NAMALWA (cell line): Measurements from ENCODE around the gene TARDBP.
"Not testable (repeated sequence)": the region's sequence is repeated elsewhere in the genome, so short reads cannot be mapped to it uniquely, and the experiment has no call there.

ENCODE experiments used
- DNase-seq: peaks from one replicate; pipeline ENCODE4 v3.0.0-alpha.2; 2015; ENCODE audit warnings: low spot score

Gene TARDBP

DNA sequence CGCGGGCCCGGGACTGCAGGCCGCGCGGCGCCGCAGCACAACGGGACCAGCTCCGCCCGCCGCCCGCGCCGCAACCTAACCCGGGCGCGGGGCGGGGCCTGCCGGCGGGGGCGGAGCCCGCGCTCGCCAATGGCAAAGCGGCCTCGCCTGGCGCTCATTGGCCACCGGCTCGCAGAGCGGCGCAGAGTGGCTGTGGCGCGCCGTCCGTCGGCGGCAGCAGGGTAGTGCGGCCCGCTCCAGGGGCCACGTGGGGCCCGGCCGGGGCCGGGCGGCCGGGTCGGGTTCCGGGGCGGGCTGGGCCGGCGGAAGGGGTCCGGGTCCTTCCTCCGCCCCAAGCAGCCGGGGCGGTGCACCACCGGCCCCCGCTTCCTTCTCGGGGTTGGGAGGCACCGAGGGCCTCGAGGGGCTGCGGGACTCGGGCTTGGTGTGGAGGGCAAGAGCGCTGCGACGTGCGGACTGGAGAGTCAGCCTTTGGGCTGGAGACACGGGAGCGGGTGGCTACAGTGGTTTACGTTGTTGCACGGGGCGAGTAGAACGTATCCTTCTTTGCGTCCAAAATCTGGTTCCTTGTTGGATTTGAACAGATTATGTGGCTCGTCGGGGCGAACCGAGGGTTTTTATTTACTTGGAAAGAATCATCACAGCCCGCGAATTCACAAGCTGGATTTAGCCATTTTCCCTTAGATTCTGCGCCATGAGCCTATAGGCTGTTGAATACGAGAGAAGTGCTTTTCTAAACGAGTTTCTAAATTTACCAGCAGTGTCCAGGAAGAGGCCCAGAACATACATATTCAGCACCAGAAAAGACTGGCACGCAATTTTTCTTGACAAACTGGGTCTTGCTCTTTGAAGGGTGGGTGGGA, 47.7 kb downstream of the TARDBP start, which contains the start of gene SRM:
Gene SRM (minus strand): TSS at position 51 of the 863 bp plus-strand sequence. CDS start 75 bp downstream, outside the sequence.
- peak; percentile 97 for DNase-seq

DNA sequence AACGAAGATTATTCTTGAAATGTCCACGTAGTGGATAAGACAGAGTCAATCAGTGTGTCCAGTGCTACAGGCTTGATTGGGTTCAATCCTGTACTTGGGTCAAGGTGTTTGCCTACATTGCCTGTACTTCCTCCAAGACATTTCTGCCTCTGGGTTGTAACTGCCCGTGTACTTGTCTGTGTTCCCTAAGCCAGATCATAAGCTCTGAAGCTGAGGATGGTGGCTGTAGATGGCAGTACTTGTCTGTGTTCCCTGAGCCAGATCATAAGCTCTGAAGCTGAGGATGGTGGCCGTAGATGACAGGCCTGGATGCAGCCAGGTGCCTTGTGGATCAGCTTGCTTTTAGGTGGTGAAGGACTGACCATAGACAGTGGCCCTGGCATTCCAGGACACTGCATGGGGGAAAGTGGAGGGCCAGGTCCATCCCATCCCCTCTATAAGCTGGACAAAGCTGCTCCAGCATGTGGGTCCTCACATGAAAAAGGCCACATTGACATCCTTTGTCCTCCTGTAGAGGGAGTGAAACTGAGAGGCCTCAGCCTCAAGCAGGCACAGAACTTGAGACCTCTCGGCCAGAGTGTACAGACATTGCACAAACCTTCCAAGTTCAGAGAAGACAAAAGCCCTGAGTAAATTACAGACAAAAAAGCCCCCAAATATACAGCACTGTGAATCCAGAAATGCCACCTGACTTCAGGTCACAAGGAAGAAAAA, 49.4 kb downstream of the TARDBP start:
- no peak for DNase-seq

DNA sequence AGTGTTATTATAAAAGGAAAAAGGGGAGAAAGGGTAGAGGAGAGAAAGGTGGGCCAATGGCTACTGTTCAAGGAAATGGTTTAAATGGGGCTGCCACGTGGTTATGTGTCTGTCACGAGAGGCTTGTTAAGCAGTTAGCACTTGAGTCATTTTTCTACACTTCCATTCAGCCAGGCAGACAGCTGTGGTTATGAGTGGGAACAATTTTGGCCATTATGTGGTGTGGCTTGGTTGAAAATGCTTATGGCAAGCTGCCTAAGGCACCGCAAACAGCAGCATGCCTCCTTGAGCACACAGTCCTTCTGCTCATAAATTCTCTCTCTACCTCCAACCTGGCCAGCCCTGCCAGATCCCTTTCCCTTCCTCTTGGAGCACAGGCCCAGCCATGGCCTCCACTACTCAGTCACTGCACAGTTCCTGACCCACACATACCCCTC, 50.5 kb downstream of the TARDBP start:
- no peak for DNase-seq

DNA sequence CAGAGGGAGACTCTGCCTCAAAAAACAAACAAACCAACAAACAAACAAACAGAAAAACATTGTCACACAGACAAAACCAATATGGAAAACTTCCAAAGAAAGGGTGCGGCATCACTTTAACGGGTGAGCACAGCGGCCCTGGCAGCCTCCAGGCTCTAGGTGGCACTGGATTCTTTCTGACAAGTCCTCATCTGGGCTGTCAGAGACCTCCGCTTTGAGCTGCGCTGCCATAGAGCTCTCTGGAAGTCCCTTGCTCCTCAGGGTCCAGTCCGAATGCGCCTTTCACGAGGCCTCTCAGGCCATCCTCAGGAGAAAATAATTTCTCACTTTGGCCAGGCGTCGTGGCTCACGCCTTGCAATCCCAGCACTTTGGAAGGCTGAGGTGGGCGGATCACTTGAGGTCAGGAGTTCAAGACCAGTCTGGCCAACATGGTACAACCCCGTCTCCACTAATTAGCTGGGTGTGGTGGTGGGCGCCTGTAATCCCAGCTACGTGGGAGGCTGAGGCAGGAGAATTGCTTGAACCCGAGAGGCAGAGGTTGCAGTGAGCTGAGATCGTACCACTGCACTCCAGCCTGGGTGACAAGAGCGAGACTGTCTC, 51.6 kb downstream of the TARDBP start:
- DNase-seq: peak; percentile 33

DNA sequence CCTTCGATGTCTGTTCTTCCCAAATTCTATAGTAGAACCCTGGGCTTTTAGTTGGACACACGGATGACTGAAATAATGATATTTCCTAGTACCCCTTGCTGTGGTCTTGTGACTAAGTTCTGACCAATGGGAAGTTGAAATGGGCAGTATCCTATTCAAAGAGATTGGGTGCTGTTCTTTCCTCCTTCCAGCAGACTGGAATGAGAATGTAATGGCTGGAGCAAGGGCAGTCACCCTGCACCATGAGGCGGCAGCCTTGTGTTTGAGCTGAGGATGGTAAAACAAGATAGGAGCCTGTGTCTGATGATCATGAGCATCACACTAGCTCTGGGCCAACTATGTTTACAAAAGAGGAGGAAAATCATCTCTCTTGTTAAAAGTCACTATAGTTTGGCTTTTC, 52.5 kb downstream of the TARDBP start:
- DNase-seq: no peak

DNA sequence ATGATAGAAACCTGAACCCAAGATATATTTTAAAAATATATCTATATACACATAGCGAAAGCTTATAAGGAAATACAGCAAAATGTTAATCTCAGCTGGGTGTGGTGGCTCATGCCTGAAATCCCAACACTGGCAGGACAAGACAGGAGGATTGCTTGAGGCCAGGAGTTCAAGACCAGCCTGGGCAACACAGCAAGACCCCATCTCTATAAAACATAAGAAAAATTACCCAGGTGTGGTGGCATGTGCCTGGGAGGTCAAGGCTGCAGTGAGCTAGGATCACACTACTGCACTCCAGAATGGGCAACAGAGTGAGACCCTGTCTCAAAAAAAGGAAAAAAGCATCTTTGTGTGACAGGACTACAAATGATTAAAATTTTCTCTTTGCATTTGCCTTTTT, 53.3 kb downstream of the TARDBP start:
- DNase-seq: no peak

DNA sequence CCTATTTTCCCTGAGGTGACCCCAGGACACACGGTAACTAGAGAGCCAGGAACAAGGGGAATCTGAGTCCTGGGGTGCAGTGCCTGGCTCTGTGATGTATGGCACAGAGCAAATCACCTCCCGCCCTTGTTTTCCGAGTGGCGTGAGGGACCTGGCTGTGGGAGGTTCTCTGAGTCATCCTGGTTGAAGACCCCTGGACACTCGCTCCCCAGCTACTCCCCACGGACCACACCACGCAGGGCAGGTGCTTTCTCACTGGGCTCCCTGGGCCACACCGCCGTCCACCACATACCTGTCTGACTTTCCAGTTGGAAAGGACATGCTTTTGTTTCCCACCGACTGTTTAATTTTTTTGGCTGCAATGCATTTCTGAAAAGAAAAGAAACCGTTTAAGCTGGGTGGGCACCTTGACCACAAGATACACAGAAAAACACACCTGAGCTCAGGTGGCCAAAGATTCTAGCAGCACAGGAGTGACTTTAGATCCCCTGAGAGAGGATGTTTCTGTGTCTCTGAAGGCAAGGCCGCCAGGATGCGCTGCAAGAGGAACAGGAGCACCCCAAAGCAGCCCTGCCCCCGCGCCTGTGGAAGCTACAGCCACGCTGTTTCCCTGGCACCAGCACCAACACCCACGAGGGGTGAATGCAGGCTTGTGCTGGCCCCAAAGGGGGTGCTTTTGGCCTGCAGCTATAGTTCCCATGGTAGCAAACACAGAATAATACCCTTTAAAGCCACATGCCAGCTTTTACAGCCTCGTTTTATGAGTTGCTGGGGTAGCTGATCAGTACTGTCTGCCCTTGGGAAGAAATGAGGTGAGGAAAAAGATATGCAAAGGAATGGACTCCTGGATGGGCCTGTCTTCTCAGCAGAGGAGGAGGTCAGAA, 55.5 kb downstream of the TARDBP start:
- DNase-seq: no peak

DNA sequence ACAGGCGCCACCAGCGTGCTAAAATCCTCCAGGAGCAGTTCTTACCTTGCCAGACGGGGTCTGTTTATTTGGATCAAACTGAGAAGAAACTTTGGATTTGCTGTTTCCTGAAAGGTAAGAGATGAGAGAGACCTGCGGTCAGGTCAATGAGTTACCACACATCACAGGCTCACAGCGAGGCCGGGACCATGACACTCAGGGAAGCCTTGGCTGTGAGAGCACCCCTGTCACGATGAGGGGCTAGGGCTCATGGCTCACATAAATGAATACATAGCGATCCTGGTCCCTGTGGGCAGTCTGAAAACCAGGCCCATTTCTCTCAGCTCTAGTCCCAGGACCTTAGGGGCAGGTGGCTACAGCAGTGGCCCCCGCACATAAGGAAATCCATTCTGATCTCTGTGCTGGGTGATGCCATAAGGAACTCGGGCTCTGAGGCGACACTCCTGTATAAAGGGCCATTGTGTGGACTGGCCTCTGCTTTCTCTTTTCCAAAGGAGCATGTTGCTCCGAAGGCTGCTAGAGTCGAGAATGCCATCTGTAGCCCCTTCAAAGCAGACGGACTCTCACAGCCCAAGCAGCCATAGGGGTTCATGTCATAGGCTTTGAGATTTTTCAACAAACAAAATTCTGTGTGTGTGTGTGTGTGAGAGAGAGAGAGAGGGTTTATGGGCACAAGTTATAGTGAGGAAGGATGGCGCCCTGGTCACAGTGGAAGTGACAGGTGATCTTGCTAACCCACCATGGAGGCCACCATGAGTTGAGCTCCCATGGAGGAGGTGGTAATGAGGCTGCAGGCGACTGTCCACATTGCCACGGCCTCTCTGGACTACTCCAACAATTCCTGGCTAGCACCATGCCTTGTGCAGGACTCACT, 56.4 kb downstream of the TARDBP start:
- DNase-seq: no peak

DNA sequence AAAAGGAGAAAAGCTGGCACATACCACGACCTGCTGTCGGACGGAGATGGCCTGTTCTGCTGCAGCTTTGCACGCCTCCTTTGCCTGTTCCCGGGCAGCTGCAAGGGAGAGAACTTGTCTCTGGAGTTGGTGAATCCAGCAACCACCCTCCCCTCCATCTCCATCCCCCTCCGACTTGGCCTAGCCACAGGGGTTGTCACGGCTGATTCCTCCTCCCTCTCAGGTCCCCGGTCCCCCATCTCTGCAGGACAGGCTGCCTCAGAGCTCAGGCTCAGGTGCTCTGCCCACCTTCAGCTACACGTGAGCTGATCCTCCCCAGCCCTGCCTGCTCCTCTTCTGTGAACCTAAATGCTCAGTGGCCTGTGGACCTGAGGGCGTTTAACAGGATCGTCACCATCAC, 58.4 kb downstream of the TARDBP start:
- DNase-seq: no peak

DNA sequence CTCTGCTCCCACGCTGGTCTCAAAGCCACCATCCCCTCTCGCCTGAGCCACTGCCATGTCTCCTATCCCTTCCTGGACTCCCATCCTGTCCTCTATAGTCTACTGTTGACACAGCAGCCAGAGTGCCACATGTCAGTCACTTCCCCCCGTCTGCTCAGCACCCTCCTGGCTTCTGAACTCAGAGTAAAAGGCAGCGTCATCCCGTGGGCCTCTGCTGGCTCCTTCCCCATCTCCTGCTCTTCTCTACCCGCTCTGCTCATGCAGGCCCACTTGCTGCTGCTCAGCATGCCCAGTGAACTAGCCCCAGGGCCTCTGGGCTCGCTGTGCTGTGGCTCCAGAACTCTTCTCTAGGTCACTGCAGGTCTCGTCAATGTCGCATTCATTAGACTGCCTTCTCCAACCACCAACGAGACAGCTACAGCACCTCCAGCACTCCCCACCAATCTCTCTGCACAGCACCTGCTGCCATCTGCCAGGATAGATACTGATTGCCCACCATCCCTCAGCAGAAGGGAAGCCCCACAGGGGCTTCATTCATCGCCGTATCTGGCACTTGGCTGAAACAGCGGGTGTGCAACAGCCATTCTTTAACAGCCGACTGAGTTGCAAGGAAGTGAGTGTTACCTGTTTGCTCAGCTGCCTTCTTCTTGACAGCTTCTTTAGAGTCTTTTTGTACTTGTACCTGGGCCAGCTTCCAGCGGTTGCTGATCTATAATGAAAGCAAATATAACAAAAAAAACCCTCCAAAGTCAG, 59.2 kb downstream of the TARDBP start:
- DNase-seq: no peak

DNA sequence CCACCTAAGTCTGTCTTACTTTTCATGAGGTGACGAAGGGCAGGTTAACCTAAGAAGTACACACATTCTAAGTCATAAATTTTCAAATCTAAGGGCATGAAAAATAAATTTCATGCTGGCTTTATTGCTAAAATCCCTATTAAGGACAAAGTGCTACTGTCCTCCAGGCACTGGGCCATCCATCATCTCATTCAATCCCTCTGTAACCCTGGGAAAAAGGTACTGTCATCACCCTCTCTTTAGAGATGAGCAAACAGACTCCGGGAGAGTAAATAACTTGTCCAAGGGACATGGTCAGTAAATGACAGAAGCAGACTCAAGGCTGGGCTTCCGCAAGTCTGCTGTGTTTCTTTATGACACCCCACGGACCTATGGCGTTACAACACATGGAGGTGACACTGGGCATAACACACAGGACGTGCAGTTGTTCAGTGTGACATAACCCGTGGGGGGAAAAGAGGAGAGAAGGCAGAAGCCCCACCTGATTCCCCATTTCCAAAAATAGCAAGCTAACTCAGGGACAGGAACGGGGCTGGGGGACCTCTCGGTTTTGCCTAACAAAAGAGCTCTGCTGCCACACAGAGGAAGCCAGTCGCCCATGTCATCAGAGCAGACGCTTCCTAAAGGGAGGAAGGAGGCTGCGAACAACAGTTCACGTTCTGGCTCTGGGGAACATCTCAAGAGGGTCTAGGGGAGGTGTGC, 59.9 kb downstream of the TARDBP start:
- no peak for DNase-seq

DNA sequence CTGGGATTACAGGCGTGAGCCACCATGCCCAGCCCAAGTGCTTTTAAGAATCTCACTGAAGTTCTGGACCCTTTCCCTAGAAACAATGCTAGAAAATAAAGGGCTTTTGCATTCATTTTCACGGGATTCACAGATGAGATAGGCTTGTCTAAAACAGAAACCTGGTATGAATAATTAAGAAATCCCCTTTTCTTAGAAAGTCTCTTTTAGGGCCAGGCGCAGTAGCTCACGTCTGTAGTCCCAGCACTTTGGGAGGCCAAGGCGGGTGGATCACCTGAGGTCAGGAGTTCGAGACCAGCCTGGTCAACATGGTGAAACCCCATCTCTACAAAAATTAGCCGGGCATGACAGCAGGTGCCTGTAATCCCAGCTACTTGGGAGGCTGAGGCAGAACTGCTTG, 60.9 kb downstream of the TARDBP start:
- DNase-seq: not testable (repeated sequence)
